Endodermal cell (in vitro differentiated cells): ENCODE data around the gene HACD1. TPM values are rescaled to one million over a fixed set of nuclear protein-coding genes. Genes with fewer than 3 reads are reported as not detected.
"Not testable (repeated sequence)": the region's sequence is repeated elsewhere in the genome, so short reads cannot be mapped to it uniquely, and the experiment has no call there.

Experiments
- DNase-seq: peaks from one replicate; pipeline ENCODE4 v3.0.0-alpha.2; 2017
- H3K27ac ChIP-seq: 2 replicates; pipeline ENCODE4 v1.5.1; 2013; ENCODE audit warnings: mild to moderate bottlenecking, low read depth, low read length, moderate library complexity
- H3K27me3 ChIP-seq: 2 replicates; pipeline ENCODE4 v1.6.1; 2013; ENCODE audit warnings: mild to moderate bottlenecking, low read length, moderate library complexity; ENCODE audit not compliant: insufficient read depth, control insufficient read depth, poor library complexity, severe bottlenecking
- H3K36me3 ChIP-seq: 2 replicates; pipeline ENCODE4 v1.7.0; 2013; ENCODE audit warnings: mild to moderate bottlenecking, low read length, moderate library complexity; ENCODE audit not compliant: control insufficient read depth, insufficient read depth
- H3K4me1 ChIP-seq: one replicate; pipeline ENCODE4 v1.7.0; 2013; ENCODE audit warnings: low read length; ENCODE audit not compliant: control insufficient read depth, insufficient read depth
- H3K4me3 ChIP-seq: 2 replicates; pipeline ENCODE4 v1.5.1; 2013; ENCODE audit warnings: mild to moderate bottlenecking, low read length, moderate library complexity
- H3K9ac ChIP-seq: 2 replicates; pipeline ENCODE4 v1.6.1; 2013; ENCODE audit warnings: mild to moderate bottlenecking, low read length, moderate library complexity; ENCODE audit not compliant: poor library complexity, severe bottlenecking; ENCODE audit errors: extremely low read depth
- H3K9me3 ChIP-seq: 2 replicates; pipeline ENCODE4 v1.6.1; 2013; ENCODE audit warnings: mild to moderate bottlenecking, low read length, moderate library complexity; ENCODE audit not compliant: control insufficient read depth
- H3K27ac Mint-ChIP-seq: 2 replicates; pipeline ENCODE4 v1.8.0; 2020; ENCODE audit warnings: mixed read lengths
- H3K27me3 Mint-ChIP-seq: 2 replicates; pipeline ENCODE4 v1.8.0; 2021; ENCODE audit warnings: mild to moderate bottlenecking, mixed read lengths; ENCODE audit not compliant: insufficient read depth
- H3K36me3 Mint-ChIP-seq: 2 replicates; pipeline ENCODE4 v1.8.0; 2020; ENCODE audit warnings: low read depth, mixed read lengths
- H3K4me1 Mint-ChIP-seq: 2 replicates; pipeline ENCODE4 v1.8.0; 2020; ENCODE audit warnings: mixed read lengths
- H3K4me3 Mint-ChIP-seq: 2 replicates; pipeline ENCODE4 v1.8.0; 2020; ENCODE audit warnings: mild to moderate bottlenecking, moderate library complexity, mixed read lengths
- H3K9me3 Mint-ChIP-seq: 2 replicates; pipeline ENCODE4 v1.8.0; 2020; ENCODE audit warnings: mild to moderate bottlenecking, mixed read lengths
- CTCF ChIP-seq: fragments of 200-600 bp; sonication (generic); conservative IDR thresholded peaks from 2 replicates; pipeline ENCODE4 v1.5.0; 2021; ENCODE audit warnings: antibody characterized with exemption, mild to moderate bottlenecking
- WGBS, 2 experiments: methylation state at CpG; one replicate each; pipeline versions ENCODE4 v1.1.5 to v1.1.7; 2013; ENCODE audit warnings: missing lambda C conversion rate in 2 of 2, mixed read lengths in 1 of 2; ENCODE audit not compliant: insufficient coverage in 1 of 2, insufficient read length in 1 of 2; 5-methylcytosine and 5-hydroxymethylcytosine counted together
- total RNA-seq, 2 donors: library from RNA; stranded (reverse); fragmentation: NEBNext Ultra II Directional in 1 of 2; extraction: Animal tissue kit (Norgen Biotek cat#: 25700) in 1 of 2; gene quantifications; 2 replicates in 1 of 2; 3 replicates in 1 of 2; pipeline ENCODE4 v1.2.1, GENCODE V29; 2021

Gene HACD1
- total RNA-seq, 2 donors from 2014 or later = 25.6 to 34.1 TPM

GRCh38 chr10:17640331-17640816 lies 23.2 kb upstream of the HACD1 start:
- DNase-seq = no peak
- no peak overlapping the region for H3K9ac ChIP-seq
- no peaks in the 10 kb centered on the region for H3K36me3 Mint-ChIP-seq
- 99 to 100% methylated on average over 1 to 4 of the region's 4 CpGs for WGBS, 2 experiments
- H3K27me3 ChIP-seq = no peaks in the 10 kb centered on the region
- H3K27me3 Mint-ChIP-seq = no peaks in the 10 kb centered on the region
- H3K27ac Mint-ChIP-seq = no peak overlapping the region
- TF ChIP-seq CTCF = no peak
- peaks cover 9% of the 10 kb centered on the region for H3K4me1 Mint-ChIP-seq
- no peaks in the 10 kb centered on the region for H3K4me1 ChIP-seq
- no peak overlapping the region for H3K4me3 Mint-ChIP-seq
- no peaks in the 10 kb centered on the region for H3K36me3 ChIP-seq
- H3K27ac ChIP-seq = no peak overlapping the region
- H3K9me3 Mint-ChIP-seq = peaks cover 2% of the 10 kb centered on the region
- H3K9me3 ChIP-seq = no peaks in the 10 kb centered on the region
- no peak overlapping the region for H3K4me3 ChIP-seq

- Mint-ChIP-seq H3K27ac (no peak overlapping the region), H3K9me3 (peaks cover 4% of the 10 kb centered on the region)
- H3K4me1 ChIP-seq = no peaks in the 10 kb centered on the region
Observed at GRCh38 chr10:17637869-17638268, 20.7 kb upstream of the HACD1 start.

GRCh38 chr10:17633353-17633752 lies 16.2 kb upstream of the HACD1 start:
- Mint-ChIP-seq H3K9me3 (peaks cover 9% of the 10 kb centered on the region), H3K27me3 (peaks cover 2% of the 10 kb centered on the region), H3K27ac (no peak overlapping the region), H3K4me1 (no peaks in the 10 kb centered on the region), H3K36me3 (peaks cover 2% of the 10 kb centered on the region), H3K4me3 (no peak overlapping the region)
- H3K9me3 ChIP-seq = no peaks in the 10 kb centered on the region
- no peaks in the 10 kb centered on the region for H3K4me1 ChIP-seq
- no peak overlapping the region for H3K27ac ChIP-seq
- no peaks in the 10 kb centered on the region for H3K27me3 ChIP-seq
- no peak for DNase-seq
- H3K9ac ChIP-seq = no peak overlapping the region
- no peak overlapping the region for H3K4me3 ChIP-seq
- WGBS, 2 experiments = 88 to 96% methylated on average over 1 of the region's 1 CpG
- no peaks in the 10 kb centered on the region for H3K36me3 ChIP-seq
- no peak for TF ChIP-seq CTCF

More at GRCh38 chr10:17637869-17638268, 20.7 kb upstream of the HACD1 start:
- Histone ChIP-seq H3K9ac (no peak overlapping the region), H3K36me3 (no peaks in the 10 kb centered on the region), H3K9me3 (no peaks in the 10 kb centered on the region), H3K4me3 (no peak overlapping the region), H3K27ac (no peak overlapping the region), H3K27me3 (no peaks in the 10 kb centered on the region)
- Mint-ChIP-seq H3K4me3 (no peak overlapping the region), H3K4me1 (no peaks in the 10 kb centered on the region), H3K27me3 (no peaks in the 10 kb centered on the region), H3K36me3 (no peaks in the 10 kb centered on the region)
- TF ChIP-seq CTCF = no peak
- WGBS, 2 experiments = 94% methylated on average over 5 of the region's 5 CpGs
- DNase-seq = no peak

GRCh38 chr10:17632590-17632989 lies 15.4 kb upstream of the HACD1 start:
- H3K36me3 Mint-ChIP-seq, H3K4me3 Mint-ChIP-seq, H3K27ac ChIP-seq, H3K27me3 Mint-ChIP-seq, H3K4me1 Mint-ChIP-seq, H3K4me3 ChIP-seq, H3K27me3 ChIP-seq, H3K4me1 ChIP-seq, H3K36me3 ChIP-seq, DNase-seq, H3K27ac Mint-ChIP-seq, H3K9me3 ChIP-seq, H3K9ac ChIP-seq: not testable (repeated sequence)
- peaks cover 12% of the 10 kb centered on the region for H3K9me3 Mint-ChIP-seq
- WGBS, 2 experiments = 93 to 98% methylated on average over 6 to 8 of the region's 8 CpGs
